A549 treated with AZD9567 at 1 μM for 4 hours (cell line): ENCODE measurements around the gene MAD2L1BP. TPM values are rescaled to one million over a fixed set of nuclear protein-coding genes. Genes with fewer than 3 reads are reported as not detected.

Experiments
- total RNA-seq: library from RNA; stranded (reverse); fragments of 200-300 nt; extraction: Qiagen RNA extraction; gene quantifications from 5 replicates; pipeline ENCODE4 v1.2.3, GENCODE V29; 2022; ENCODE audit not compliant: insufficient read depth

The MAD2L1BP gene
- total RNA-seq = 25.7 to 38.6 TPM (median 38.2 TPM) in 5 replicates

DNA sequence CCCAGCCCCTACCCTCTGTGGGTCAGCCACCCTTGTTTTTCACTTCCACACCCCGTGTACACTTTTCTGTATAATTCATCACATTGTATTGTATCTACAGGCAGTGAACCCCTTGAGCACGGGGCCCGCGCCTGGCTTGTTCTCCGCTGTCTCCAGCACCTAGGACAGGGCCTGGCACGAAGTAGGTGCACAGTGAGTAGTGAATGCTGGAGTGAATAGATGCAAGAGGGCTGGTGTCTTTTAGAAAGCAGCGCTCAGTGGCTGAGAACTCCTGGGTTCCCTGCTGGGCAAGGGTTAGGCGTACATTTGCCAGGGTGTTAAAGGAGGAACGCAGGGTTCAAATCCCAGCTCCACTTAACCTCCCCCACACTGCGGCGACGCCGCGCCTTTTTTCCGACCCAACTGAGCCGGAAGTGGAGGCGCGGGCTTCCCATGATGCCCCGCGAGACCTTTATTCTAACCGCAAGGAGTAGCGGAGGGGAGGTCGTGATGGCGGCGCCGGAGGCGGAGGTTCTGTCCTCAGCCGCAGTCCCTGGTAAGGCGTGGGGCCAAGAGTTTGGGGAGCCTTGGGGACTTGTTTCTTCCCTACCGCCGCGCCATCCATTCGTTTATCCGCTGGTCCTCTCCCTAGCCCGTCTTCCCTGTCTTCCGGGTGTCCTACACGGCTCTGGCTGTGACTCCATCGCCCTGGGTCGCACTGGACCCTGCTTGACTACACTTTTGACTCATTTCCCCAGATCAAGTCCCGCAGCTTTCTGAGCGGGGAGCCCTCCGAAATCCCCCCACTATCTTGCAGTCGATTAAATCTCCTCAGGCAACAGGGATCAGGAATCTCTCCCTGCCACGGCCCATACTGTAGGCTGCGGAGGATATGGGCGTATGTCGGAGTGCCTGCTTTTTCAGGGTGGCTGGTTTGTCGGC lies at the start of gene MAD2L1BP:
Gene MAD2L1BP (plus strand): TSS at position 454 of the 921 bp plus-strand sequence. CDS start 36 bp downstream, at position 490.

GRCh38 chr6:43629104-43629504 lies 6.5 kb upstream of the MAD2L1BP start, which contains the start of gene GTPBP2:
GTPBP2 (minus strand) TSS chr6:43629264; CDS start chr6:43629162, 102 bp downstream.

GRCh38 chr6:43644940-43645612 lies 9.4 kb downstream of the MAD2L1BP start, which contains the start of gene RSPH9:
RSPH9 (plus strand) TSS chr6:43645036; CDS start chr6:43645099, 63 bp downstream.

DNA sequence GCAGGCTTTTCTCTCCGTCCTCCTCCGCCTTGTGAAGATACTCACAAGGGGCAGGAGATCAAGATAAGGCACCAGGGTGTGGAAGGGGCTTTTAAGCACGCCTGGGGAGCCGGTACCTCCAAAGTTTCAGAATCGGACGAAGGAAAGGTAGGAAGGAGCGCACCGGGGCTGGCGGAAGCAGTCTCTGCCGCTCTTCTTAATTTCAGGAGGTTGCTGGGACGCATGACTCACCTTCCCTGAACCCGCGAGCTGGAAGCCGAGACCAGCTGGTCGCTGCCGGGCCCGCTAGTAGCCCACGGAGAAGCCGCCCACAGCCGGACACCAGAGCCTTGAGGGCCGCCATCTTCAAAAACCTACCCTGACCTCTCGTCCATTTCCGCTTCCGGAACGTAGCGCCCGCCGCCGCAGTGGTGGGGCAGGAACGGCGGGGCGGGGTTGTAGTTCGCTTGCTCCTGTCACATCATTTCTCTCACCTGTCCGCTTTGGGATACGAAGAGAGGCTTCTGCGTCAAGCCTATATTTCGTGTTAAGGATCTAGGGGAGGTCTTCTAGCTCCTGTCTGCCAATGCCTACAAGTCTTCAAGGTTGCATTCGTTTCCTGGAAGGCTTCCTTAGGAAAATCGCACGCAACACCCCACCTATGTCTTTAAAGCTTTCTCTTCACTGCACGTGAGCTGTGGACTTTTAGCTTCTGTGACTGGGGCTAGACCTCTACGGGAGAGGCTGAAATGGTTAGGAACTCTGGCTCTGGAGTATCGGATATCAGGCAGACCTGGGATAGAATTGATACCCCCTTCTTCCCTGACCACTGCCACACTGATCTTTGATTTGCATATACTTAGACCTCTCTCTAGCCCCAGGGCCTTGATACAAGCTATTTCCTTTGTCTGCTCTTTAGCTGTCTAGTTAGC lies 52.1 kb downstream of the MAD2L1BP start, which contains the start of gene MRPS18A:
Gene MRPS18A (minus strand): TSS at position 355 of the 911 bp plus-strand sequence. CDS start 12 bp downstream, at position 343.

Other genes starting within 250 kb of the MAD2L1BP start
- 6.2 to 13.7 TPM (median 11.3 TPM) in 5 replicates for gene ABCC10, start 208.3 kb upstream of the MAD2L1BP start, total RNA-seq
- gene DLK2, start 180.3 kb upstream of the MAD2L1BP start, total RNA-seq = 7.8 to 9.6 TPM (median 8.6 TPM) in 5 replicates
- gene TJAP1, start 158.3 kb upstream of the MAD2L1BP start, total RNA-seq = 11.3 to 19.9 TPM (median 19.1 TPM) in 5 replicates
- gene LRRC73, start 125.5 kb upstream of the MAD2L1BP start, total RNA-seq = 1.2 to 1.3 TPM (median 1.3 TPM) in 5 replicates
- 61.8 to 74.1 TPM (median 71.6 TPM) in 5 replicates for gene YIPF3, start 118.9 kb upstream of the MAD2L1BP start, total RNA-seq
- gene POLR1C, start 118.8 kb upstream of the MAD2L1BP start, total RNA-seq = 50.2 to 91.7 TPM (median 51.9 TPM) in 5 replicates
- gene XPO5, start 59.8 kb upstream of the MAD2L1BP start, total RNA-seq = 26.8 to 30.6 TPM (median 29.0 TPM) in 5 replicates
- 7.4 to 11.1 TPM (median 10.1 TPM) in 5 replicates for gene POLH, start 59.7 kb upstream of the MAD2L1BP start, total RNA-seq
- 13.0 to 21.2 TPM (median 19.4 TPM) in 5 replicates for gene GTPBP2, start 6.6 kb upstream of the MAD2L1BP start, total RNA-seq
- gene RSPH9, start 9.2 kb downstream of the MAD2L1BP start, total RNA-seq = 0.19 to 0.30 TPM (median 0.23 TPM) in 4 of 5 replicates, not detected in the other
- gene MRPS18A, start 52.0 kb downstream of the MAD2L1BP start, total RNA-seq = 45.0 to 48.9 TPM (median 47.7 TPM) in 5 replicates
- 28.4 to 35.0 TPM (median 30.1 TPM) in 5 replicates for gene VEGFA, start 134.4 kb downstream of the MAD2L1BP start, total RNA-seq